HG02970 (cell line): Measurements from ENCODE around the gene PITX1.

Source experiments
- ATAC-seq: cut with Tn5 transposase; IDR thresholded peaks from one replicate; pipeline ENCODE4 v1.9.1; 2021; ENCODE audit warnings: mild to moderate bottlenecking, moderate library complexity, moderate number of reproducible peaks; ENCODE audit not compliant: unreplicated experiment, low FRiP score

PITX1 gene

DNA sequence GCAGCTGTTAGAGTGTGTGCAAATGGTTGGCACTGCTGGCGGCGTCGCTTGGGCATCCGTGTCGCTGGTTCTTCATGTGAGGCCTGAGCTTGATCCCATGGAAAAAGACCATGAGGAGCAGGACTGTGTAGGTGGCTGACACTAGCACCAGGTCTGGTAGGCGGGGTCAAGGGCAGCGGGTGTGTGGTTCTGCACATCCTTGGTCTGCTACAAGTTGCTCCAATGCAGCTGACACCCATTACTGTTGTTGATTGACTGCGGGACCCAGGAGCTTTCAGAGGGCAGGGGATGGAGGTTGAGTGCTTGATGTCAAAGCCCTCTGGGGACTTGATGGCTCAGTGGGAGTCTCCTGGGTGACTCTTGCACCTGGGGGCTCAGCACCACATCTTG lies 29.0 kb upstream of the PITX1 start:
- ATAC-seq: no peak

- no peak for ATAC-seq
Observed at GRCh38 chr5:135062216-135063055, 28.4 kb upstream of the PITX1 start.

DNA sequence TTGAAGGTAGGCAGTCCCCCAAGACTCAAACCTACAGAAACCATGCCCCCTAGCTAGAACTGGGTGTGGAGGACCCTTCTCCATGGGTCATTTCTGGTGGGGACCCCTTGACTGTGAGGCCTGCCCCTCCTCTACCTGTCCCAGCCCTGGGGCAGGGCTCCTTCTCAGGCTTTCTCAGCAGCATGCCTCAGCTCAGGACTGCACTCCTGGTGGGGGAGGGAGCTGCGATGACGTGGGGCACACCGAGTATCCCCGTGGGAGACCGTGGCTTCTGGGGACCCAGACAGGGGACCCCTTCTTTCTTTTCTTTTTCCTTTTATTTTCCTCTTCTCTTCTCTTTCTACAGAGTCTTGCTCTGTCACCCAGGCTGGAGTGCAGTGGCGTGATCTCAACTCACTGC lies 27.0 kb upstream of the PITX1 start:
- ATAC-seq: no peak

GRCh38 chr5:135060021-135060420 lies 26.0 kb upstream of the PITX1 start:
- ATAC-seq: no peak

- no peak for ATAC-seq
Observed at GRCh38 chr5:135059000-135059923, 25.2 kb upstream of the PITX1 start.

DNA sequence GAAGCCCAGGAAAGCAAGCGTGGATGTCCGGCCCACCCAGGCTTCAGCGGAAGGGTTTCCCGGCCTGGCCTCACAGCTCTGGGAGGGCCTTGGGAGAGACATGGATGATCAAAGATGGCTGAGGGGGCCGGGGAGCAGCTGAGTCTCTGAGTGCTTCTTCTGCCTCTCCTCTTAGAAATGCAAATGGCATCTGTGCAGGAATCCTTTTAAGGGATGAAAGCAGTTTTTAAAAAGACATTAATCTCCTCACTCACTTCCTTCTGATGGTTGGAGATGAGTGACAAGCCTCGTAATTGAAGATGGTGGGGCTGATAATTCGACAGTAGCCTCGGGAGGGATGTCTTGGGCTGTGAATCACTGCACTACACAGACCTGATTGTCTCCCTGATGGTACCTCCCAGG lies 24.3 kb upstream of the PITX1 start:
- no peak for ATAC-seq

DNA sequence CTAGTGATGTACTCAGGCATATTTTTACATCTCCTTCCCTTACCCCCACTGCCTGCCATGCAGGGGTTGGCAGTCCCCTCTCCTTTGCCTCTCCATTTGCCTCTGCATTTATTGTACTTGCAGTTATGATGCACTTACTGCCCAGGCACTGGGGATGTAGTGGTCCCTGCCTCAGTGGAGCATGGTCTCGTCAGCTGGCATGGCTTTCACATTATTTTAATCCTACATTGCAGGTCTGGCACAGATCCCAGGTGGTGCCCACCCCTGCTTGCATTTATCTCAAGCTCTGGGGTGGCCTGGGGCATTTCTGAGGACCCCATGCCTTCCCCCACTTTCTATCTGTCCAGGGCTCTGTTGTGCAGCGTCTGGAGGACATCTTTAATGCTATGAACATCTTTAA lies 23.2 kb upstream of the PITX1 start:
- no peak for ATAC-seq

DNA sequence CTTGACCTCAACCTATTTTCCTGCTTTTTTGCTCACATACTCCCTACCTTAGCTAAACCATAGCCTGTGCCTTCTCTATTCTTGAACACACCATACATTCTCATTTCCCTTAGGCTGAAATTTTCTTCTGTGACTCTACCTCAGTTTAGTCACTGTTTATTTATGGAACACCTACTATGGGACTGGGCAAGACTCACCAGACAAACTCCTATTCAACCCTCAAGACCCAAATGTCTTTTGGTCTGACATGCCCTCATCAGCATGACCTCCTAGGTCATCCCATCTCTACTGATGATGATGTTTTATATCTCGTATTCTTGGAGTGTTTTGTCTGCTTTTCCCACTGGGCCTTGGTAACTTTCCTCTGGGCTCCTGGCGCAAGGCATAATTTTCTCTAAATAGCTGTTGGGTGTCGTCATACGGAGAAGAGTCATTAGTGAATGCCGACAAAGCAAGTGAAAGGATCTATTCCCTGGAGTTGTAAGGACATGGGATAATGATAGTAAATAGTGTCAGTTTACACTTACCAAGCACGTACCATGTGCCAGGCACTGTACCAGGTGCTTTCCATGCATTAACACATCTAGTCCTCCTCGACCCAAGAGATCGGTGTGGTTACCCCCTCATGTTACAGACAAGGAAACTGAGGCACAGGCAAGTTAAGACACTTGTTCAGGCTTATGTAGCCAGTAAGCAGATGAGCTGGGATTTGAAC lies 22.4 kb upstream of the PITX1 start:
- no peak for ATAC-seq

GRCh38 chr5:135055396-135055795 lies 21.4 kb upstream of the PITX1 start:
- ATAC-seq: no peak

DNA sequence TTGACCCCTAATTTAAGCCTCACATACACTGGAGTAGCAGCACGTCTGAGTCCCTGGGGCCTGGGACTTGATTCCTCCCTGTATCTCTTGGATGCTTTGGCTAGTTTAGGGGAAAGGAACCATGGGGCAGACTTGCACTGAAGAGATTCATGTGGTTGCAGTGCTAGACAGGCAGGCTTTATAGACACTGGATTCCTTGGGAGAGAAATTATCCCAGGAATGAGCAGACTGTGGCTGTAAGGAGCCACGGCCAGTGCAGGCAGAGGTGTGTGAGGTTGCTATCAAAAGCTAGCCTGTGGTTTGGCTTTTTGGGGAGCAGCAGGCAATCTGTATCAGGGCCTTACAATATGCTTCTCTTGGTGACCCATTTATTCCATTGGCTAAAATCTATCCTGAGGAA lies 20.5 kb upstream of the PITX1 start:
- no peak for ATAC-seq

DNA sequence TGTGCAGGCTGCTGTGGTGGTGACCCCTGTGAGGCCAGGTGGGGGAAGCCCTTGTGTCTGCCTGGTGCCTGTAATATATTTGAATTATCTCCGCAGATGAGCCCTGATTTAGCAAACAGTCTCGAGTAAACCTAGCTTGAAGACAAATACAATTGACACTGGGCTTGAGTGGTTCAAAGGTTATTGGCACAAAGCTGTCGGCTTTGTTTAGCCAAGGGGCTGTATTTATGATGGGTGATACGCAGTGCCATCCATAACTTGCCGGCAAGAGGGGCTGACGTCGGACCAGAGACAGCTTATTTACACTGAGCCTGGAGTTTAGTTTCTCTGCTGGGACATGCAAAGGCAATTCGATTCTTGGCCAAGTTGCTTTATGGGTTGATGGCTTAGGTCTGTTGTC lies 20.0 kb upstream of the PITX1 start:
- no peak for ATAC-seq

- ATAC-seq: peak; percentile 65
Observed at GRCh38 chr5:135053278-135053677, 19.2 kb upstream of the PITX1 start.

DNA sequence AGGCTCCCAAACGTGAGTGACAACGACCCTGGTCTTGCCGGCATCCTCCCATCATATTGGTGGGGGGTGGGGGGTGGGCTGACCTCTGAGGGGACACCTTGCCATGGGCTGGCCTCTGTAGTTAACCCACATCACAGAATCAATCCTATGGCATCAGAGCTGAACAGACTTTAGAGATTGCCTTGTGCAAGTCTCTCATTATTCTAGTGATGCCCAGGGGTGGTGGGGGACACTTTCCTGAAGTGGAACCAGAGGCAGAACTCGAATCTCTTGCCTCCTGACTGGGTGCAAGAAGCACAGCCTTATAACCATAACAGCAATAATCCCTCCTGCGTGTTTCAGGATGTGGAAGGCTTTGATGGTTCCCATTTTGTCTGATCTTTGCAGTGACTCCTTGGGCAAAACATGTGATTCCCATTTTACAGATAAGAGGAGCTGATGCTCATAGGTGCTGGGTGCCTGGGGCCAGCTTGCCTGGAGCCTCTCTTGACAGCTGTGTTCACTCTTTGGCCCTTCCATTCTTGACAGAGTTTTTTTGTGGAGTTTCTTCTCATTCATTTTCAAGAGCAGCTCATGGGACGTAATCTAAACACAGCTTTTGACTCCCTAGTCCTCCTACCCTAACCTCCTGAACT lies 18.6 kb upstream of the PITX1 start:
- no peak for ATAC-seq

- no peak for ATAC-seq
Observed at GRCh38 chr5:135051872-135052271, 17.8 kb upstream of the PITX1 start.

DNA sequence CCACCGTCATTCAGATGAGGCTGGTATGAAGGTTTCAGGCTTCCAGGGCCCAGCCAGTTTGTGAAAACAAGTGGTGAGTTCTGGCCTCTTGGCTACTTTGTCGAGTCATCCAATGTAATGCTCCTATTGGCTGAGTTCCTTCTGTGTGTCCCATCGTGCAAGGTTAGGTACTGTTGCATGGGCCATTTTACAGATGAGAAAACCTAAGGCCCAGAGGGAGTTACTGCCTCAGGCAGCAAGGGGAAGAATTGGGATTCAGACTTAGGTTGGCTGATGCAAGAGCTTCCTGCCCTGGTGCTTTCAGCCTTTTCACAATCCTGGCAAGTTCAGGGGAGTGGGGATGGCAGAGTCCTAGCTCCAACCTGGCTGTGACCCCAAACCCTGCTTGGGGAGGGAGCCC lies 17.4 kb upstream of the PITX1 start:
- ATAC-seq: no peak

DNA sequence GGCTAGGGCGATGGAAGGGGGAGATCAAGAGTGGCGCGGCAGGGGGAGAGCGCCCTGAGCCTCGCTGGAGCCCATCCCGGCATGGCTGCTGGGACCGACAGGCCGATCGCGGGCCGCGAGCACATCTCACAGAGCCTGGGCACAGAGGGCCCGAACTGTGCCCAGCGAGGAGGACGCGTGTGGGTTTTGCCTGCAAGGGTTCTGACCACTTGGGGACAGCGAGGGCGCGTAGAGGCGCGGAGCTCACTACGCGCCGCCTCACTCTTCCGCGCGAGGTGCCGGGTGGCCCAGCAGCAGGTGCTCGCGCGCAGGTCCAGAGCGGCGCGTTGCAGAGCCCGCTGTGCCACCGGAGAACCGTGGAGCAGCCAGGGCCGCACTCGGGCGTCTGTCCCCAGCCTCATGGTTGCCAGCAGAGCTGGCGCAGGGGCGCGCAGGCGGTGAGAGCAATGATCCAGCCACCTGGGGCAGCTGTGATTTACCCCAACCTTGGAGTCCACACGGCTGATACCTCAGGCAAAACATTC lies 16.3 kb upstream of the PITX1 start:
- no peak for ATAC-seq

- no peak for ATAC-seq
Observed at GRCh38 chr5:135048930-135049329, 14.9 kb upstream of the PITX1 start.

DNA sequence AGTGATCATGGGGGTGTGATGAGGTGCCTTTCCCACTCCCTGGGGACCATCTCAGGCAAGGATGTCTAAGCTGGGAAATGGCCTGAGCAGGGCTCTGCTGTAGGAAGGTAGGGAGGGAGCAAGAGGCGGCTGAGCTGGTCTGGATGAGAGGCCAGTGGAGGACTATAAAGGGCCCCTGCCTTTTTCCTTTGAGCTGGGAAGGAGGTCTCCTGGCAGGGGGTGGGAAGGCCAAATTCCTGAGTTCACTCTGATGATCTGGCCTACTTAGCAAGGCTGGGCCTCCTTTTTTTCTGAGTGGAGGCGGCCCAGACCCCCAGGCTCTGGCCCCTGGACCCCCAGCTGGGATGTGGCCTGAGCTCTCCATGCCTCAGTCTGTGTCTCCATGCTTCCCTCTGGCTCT lies 14.3 kb upstream of the PITX1 start:
- ATAC-seq: no peak

DNA sequence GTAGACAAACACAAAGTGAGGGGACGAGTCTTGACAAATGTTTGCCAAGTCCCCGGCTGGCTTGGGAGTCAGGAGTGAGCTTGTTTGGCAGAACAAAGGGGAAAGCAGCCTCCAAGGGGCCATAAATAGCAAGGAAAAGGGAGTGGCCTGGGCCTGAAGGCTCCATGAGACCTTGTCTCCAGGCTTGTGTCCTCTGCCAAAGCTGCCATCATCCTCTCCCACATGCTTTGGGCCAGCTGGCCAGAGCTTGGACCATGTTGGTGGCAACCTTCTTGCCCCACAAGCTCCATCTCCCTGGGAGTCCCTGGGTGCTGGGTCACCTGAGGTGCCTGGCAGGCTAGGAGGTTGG lies 13.3 kb upstream of the PITX1 start:
- ATAC-seq: no peak

- ATAC-seq: no peak
Observed at GRCh38 chr5:135046661-135047346, 12.8 kb upstream of the PITX1 start.
